Measurements from ENCODE around the gene AP2M1.
"Not testable (repeated sequence)": the region's sequence is repeated elsewhere in the genome, so short reads cannot be mapped to it uniquely, and the experiment has no call there.

Gene AP2M1

GRCh38 chr3:184157206-184157605, 17.4 kb upstream of the AP2M1 start:
- no peak for DNase-seq (ENCODE audit: low read depth)

- DNase-seq (ENCODE audit: low read depth): no peak
Observed at GRCh38 chr3:184158404-184158803, 16.3 kb upstream of the AP2M1 start.

GRCh38 chr3:184160456-184160855, 14.2 kb upstream of the AP2M1 start:
- DNase-seq (ENCODE audit: low read depth): no peak

GRCh38 chr3:184162571-184163070, 12.0 kb upstream of the AP2M1 start:
- not testable (repeated sequence) for DNase-seq (ENCODE audit: low read depth)

- no peak for DNase-seq (ENCODE audit: low read depth)
Observed at GRCh38 chr3:184164648-184165330, 9.9 kb upstream of the AP2M1 start.

- DNase-seq (ENCODE audit: low read depth): no peak
Observed at GRCh38 chr3:184165543-184165942, 9.1 kb upstream of the AP2M1 start.

GRCh38 chr3:184166671-184167070, 8.0 kb upstream of the AP2M1 start:
- DNase-seq (ENCODE audit: low read depth): no peak

GRCh38 chr3:184167786-184168185, 6.9 kb upstream of the AP2M1 start:
- DNase-seq (ENCODE audit: low read depth): no peak

GRCh38 chr3:184168363-184169120, 6.1 kb upstream of the AP2M1 start:
- no peak for DNase-seq (ENCODE audit: low read depth)

GRCh38 chr3:184169896-184170875, 4.5 kb upstream of the AP2M1 start:
- no peak for DNase-seq (ENCODE audit: low read depth)

- DNase-seq (ENCODE audit: low read depth): no peak
Observed at GRCh38 chr3:184171562-184171961, 3.1 kb upstream of the AP2M1 start.

GRCh38 chr3:184172681-184173373, 1.8 kb upstream of the AP2M1 start:
- DNase-seq (ENCODE audit: low read depth): no peak

- DNase-seq (ENCODE audit: low read depth): no peak
Observed at GRCh38 chr3:184173374-184173722, 1.3 kb upstream of the AP2M1 start.

- no peak for DNase-seq (ENCODE audit: low read depth)
Observed at GRCh38 chr3:184174284-184174645, 390 bp upstream of the AP2M1 start.

GRCh38 chr3:184175506-184175905, 851 bp downstream of the AP2M1 start:
- no peak for DNase-seq (ENCODE audit: low read depth)

- no peak for DNase-seq (ENCODE audit: low read depth)
Observed at GRCh38 chr3:184175981-184176376, 1.3 kb downstream of the AP2M1 start.

- DNase-seq (ENCODE audit: low read depth): no peak
Observed at GRCh38 chr3:184176377-184177330, 2.0 kb downstream of the AP2M1 start.

GRCh38 chr3:184177331-184177731, 2.7 kb downstream of the AP2M1 start:
- DNase-seq (ENCODE audit: low read depth): no peak

- no peak for DNase-seq (ENCODE audit: low read depth)
Observed at GRCh38 chr3:184177767-184178306, 3.2 kb downstream of the AP2M1 start.

- no peak for DNase-seq (ENCODE audit: low read depth)
Observed at GRCh38 chr3:184178521-184179138, 4.0 kb downstream of the AP2M1 start.

All from stimulated activated CD8-positive, alpha-beta memory T cell treated with anti-CD3 and anti-CD28 coated beads, Interleukin-7, amount 100 ng/mL, for 24 hours (primary cell).